Fibroblast of lung (primary cell): ENCODE measurements around the gene ADI1. TPM values are rescaled to one million over a fixed set of nuclear protein-coding genes. Genes with fewer than 3 reads are reported as not detected.

Experiments
- DNase-seq, 2 donors: peaks; one replicate each; pipeline versions ENCODE4 v3.0.0 to v3.0.0-alpha.2; 2010; ENCODE audit warnings: low read depth in 2 of 2
- H2AFZ ChIP-seq: 2 replicates; pipeline ENCODE4 v1.5.1; 2012; ENCODE audit warnings: low read length, control low read depth, inconsistent platforms
- H3K27ac ChIP-seq: 2 replicates; pipeline ENCODE4 v1.5.1; 2011; ENCODE audit warnings: low read length, control low read depth; ENCODE audit not compliant: insufficient read depth
- H3K27me3 ChIP-seq: 2 replicates; pipeline ENCODE4 v1.5.1; 2011; ENCODE audit warnings: mild to moderate bottlenecking, low read length; ENCODE audit not compliant: control insufficient read depth, insufficient read depth
- H3K36me3 ChIP-seq: 2 replicates; pipeline ENCODE4 v1.5.1; 2011; ENCODE audit warnings: low read length; ENCODE audit not compliant: control insufficient read depth, insufficient read depth
- H3K4me1 ChIP-seq: 2 replicates; pipeline ENCODE4 v1.5.1; 2011; ENCODE audit warnings: low read length; ENCODE audit not compliant: control insufficient read depth, insufficient read depth; ENCODE audit errors: extremely low read depth
- H3K4me2 ChIP-seq: 2 replicates; pipeline ENCODE4 v1.5.1; 2011; ENCODE audit warnings: low read length, control low read depth; ENCODE audit not compliant: insufficient read depth; ENCODE audit errors: extremely low read depth
- H3K4me3 ChIP-seq, 4 experiments: fragments of 200-600 bp in 1 of 4; sonication (generic) in 1 of 4; replicated peaks in 1 of 4; 2 replicates each; pipeline ENCODE4 v1.5.1; 2011 to 2016; ENCODE audit warnings: low read length in 4 of 4, low read depth in 3 of 4, mild to moderate bottlenecking in 3 of 4, control low read depth in 2 of 4, inconsistent platforms in 1 of 4, mixed read lengths in 1 of 4; ENCODE audit not compliant: insufficient read depth in 1 of 4; ENCODE audit errors: control extremely low read depth in 1 of 4
- H3K79me2 ChIP-seq: 2 replicates; pipeline ENCODE4 v1.5.1; 2012; ENCODE audit warnings: mild to moderate bottlenecking, low read length, inconsistent platforms; ENCODE audit not compliant: control insufficient read depth, insufficient read depth
- H3K9ac ChIP-seq: 2 replicates; pipeline ENCODE4 v1.5.1; 2011; ENCODE audit warnings: mild to moderate bottlenecking, low read length, control low read depth; ENCODE audit not compliant: insufficient read depth
- H3K9me3 ChIP-seq: 2 replicates; pipeline ENCODE4 v1.5.1; 2012; ENCODE audit warnings: low read depth, low read length; ENCODE audit not compliant: control insufficient read depth, insufficient read depth
- H4K20me1 ChIP-seq: 2 replicates; pipeline ENCODE4 v1.5.1; 2011; ENCODE audit warnings: low read length; ENCODE audit not compliant: control insufficient read depth, insufficient read depth; ENCODE audit errors: extremely low read depth
- EZH2 ChIP-seq: IDR thresholded peaks from 2 replicates; pipeline ENCODE4 v1.5.1; 2012; ENCODE audit warnings: low read length, control low read depth, mild to moderate bottlenecking; ENCODE audit errors: missing control alignments
- polyA plus RNA-seq, 2 donors: library from polyadenylated mRNA; depleted of rRNA in 1 of 2; stranded (reverse) in 1 of 2; unstranded in 1 of 2; fragments of >200 nt; gene quantifications; 2 replicates each; pipeline ENCODE4 v1.2.1, GENCODE V29; 2011 to 2012; ENCODE audit warnings: missing spikeins in 1 of 2
- total RNA-seq: library from RNA; depleted of rRNA; stranded (reverse); fragments of >200 nt; gene quantifications from 2 replicates; pipeline ENCODE4 v1.2.1, GENCODE V29; 2014
- TF ChIP-seq, protein P1 (sequence below), 2 donors: IDR thresholded peaks in 1 of 2; conservative IDR thresholded peaks in 1 of 2; 1 replicate in 1 of 2; 2 replicates in 1 of 2; pipeline ENCODE4 v1.5.1; 2011 to 2012; ENCODE audit warnings: low read length in 2 of 2, control low read depth in 1 of 2, inconsistent platforms in 1 of 2, low read depth in 1 of 2, mild to moderate bottlenecking in 1 of 2

The ADI1 gene
- total and polyA plus RNA-seq, 2 donors (not counting 1 experiment from before 2014, with no cell fraction given): 41.9 to 69.3 TPM

DNA sequence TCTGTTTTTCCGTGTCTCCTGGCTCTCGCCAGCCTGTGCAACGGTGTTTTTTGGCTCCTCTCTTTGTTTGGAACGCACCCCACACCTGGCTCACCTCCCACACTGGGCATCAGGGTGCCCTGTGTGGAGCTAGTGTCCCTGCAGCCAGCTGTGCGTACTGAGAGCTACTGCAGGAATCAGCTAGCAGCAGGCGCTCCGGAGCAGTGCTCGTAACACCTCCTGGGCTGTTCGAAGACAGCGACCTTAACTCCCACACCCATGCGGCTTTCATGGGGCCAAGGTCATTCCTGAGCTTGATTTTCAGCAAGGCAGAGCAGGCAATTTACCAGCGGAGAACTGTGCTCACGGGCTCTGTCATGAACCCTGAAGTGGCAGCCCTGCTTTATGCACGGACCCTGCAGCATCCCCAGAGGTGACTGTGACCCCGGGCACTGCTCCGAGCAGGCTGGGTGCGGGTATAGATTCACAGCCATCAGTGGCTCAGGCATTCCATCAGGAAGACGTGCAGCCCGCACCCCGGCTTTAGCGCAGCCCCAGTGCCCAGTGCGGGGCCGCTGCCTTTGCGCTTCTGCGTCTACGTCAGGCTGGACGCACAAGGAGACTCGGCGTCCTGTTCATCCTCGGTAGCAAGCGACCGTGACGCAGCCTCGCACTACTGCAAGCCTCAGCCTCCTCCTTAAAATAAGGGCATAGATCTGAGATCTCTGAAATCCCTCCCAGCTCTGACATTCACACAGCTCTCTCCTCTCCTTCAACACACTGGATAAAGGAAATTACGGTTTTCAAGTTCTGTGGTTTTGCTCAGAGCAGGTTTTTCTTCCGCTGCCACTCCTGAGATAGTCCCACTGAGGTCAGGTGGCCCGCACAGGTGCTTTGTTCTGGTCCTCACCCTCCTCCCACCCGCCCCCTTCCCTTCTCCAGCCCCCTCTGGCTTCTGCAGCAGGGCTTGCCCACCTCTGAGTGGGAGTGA is 58.2 kb downstream of the ADI1 start:
- no peak overlapping the region for H3K4me3 ChIP-seq
- no peak for DNase-seq
- no peaks in the 10 kb centered on the region for H3K79me2 ChIP-seq
- no peaks in the 10 kb centered on the region for H4K20me1 ChIP-seq
- peaks cover 8% of the 10 kb centered on the region for H3K4me1 ChIP-seq
- H3K9me3 ChIP-seq: no peaks in the 10 kb centered on the region
- TF ChIP-seq, protein P1, sequence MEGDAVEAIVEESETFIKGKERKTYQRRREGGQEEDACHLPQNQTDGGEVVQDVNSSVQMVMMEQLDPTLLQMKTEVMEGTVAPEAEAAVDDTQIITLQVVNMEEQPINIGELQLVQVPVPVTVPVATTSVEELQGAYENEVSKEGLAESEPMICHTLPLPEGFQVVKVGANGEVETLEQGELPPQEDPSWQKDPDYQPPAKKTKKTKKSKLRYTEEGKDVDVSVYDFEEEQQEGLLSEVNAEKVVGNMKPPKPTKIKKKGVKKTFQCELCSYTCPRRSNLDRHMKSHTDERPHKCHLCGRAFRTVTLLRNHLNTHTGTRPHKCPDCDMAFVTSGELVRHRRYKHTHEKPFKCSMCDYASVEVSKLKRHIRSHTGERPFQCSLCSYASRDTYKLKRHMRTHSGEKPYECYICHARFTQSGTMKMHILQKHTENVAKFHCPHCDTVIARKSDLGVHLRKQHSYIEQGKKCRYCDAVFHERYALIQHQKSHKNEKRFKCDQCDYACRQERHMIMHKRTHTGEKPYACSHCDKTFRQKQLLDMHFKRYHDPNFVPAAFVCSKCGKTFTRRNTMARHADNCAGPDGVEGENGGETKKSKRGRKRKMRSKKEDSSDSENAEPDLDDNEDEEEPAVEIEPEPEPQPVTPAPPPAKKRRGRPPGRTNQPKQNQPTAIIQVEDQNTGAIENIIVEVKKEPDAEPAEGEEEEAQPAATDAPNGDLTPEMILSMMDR (conservative IDR thresholded peaks at IDR 0.05 in 1 of 2, IDR thresholded peaks at IDR 0.05 in 1 of 2; ENCODE audit: low read depth in 1 of 2, low read length in 2 of 2): no peak
- TF ChIP-seq EZH2: no peak
- H3K4me2 ChIP-seq: no peak overlapping the region
- no peak overlapping the region for H3K27ac ChIP-seq
- H2AFZ ChIP-seq: no peak overlapping the region
- no peaks in the 10 kb centered on the region for H3K27me3 ChIP-seq
- H3K36me3 ChIP-seq: peaks cover 15% of the 10 kb centered on the region
- no peak overlapping the region for H3K9ac ChIP-seq

DNA sequence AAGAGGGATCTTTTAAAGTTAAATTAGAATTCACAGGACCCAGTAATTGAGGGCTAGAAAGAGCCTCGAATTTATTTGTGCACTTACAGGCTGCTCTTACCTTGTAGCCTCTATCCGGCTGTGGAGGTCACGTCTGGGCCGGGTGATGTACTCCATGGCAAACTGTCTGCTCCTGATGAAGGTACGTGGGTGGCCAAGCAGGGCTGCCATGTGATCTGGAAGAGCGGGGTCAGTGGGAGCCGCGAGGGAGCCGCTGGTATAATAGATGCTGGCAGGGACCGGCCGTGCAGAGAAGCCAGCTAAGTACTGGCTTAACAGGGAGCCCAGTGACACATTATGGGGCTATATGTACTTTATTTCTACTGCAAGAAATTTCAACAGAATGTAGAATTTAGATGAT is 59.2 kb downstream of the ADI1 start:
- Histone ChIP-seq H3K9me3 (no peaks in the 10 kb centered on the region), H2AFZ (no peak overlapping the region), H4K20me1 (no peaks in the 10 kb centered on the region), H3K36me3 (peaks cover 14% of the 10 kb centered on the region), H3K9ac (no peak overlapping the region), H3K79me2 (no peaks in the 10 kb centered on the region), H3K4me2 (no peak overlapping the region), H3K27me3 (no peaks in the 10 kb centered on the region), H3K4me3 (no peak overlapping the region), H3K4me1 (peaks cover under 1% of the 10 kb centered on the region), H3K27ac (no peak overlapping the region)
- TF ChIP-seq, protein P1 (conservative IDR thresholded peaks at IDR 0.05 in 1 of 2, IDR thresholded peaks at IDR 0.05 in 1 of 2; ENCODE audit: low read depth in 1 of 2, low read length in 2 of 2): no peak
- TF ChIP-seq EZH2: no peak
- no peak for DNase-seq

DNA sequence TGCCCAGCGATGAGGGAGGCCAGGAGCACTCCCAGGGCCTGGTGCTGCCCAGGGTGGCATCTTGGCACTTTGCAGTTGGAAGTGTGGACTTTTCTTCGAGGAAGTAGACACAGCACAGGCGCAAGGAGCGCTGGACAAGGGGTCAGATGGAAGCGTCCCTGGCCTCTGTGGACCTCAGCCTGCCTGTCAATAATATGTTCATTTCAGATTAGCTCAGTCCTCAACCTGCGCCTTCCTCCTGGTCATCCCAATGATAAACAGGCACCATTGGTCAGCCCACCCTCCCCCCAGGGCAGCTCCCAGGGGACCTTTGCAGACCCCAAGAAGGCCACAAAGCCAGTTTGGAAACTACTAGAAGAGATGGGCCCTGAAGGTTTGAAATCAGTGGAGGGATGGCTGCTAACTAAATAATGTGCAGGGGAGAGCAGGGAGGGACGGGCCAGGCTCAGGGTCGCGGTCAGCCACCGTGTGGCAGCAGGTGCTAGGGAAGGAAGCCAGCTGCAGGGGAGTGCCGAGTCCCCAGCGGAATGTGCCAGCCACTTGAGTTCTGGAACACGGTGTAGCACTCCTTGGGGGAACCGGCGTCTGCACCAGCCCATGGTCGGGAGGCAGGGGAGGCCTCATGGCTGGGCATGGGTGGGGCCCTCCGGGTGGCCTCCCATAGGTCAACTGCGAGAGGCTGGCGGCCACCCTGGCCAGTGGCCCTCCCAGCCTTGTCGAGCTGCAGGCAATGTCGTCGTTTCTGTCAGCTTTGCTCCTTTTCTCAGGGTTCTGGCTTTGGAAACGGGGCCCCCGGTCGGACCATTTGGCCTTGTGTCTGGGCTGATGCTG is 59.9 kb downstream of the ADI1 start:
- no peaks in the 10 kb centered on the region for H3K79me2 ChIP-seq
- no peak for DNase-seq
- no peak overlapping the region for H3K4me3 ChIP-seq
- H3K27me3 ChIP-seq: no peaks in the 10 kb centered on the region
- H3K9me3 ChIP-seq: no peaks in the 10 kb centered on the region
- no peak overlapping the region for H3K27ac ChIP-seq
- TF ChIP-seq EZH2: no peak
- TF ChIP-seq, protein P1 (conservative IDR thresholded peaks at IDR 0.05 in 1 of 2, IDR thresholded peaks at IDR 0.05 in 1 of 2; ENCODE audit: low read depth in 1 of 2, low read length in 2 of 2): no peak
- H3K4me1 ChIP-seq: no peaks in the 10 kb centered on the region
- H3K4me2 ChIP-seq: no peak overlapping the region
- H3K9ac ChIP-seq: no peak overlapping the region
- peaks cover 8% of the 10 kb centered on the region for H3K36me3 ChIP-seq
- H4K20me1 ChIP-seq: no peaks in the 10 kb centered on the region
- H2AFZ ChIP-seq: no peak overlapping the region
